Activated T-cell treated with anti-CD3 and anti-CD28 coated beads for 24 hours (primary cell): Measurements from ENCODE around the gene COX11.

Experiments
- DNase-seq: peaks from one replicate; pipeline ENCODE4 v3.0.0-alpha.2; 2020; ENCODE audit warnings: low read depth

Gene COX11, protein sequence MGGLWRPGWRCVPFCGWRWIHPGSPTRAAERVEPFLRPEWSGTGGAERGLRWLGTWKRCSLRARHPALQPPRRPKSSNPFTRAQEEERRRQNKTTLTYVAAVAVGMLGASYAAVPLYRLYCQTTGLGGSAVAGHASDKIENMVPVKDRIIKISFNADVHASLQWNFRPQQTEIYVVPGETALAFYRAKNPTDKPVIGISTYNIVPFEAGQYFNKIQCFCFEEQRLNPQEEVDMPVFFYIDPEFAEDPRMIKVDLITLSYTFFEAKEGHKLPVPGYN

DNA sequence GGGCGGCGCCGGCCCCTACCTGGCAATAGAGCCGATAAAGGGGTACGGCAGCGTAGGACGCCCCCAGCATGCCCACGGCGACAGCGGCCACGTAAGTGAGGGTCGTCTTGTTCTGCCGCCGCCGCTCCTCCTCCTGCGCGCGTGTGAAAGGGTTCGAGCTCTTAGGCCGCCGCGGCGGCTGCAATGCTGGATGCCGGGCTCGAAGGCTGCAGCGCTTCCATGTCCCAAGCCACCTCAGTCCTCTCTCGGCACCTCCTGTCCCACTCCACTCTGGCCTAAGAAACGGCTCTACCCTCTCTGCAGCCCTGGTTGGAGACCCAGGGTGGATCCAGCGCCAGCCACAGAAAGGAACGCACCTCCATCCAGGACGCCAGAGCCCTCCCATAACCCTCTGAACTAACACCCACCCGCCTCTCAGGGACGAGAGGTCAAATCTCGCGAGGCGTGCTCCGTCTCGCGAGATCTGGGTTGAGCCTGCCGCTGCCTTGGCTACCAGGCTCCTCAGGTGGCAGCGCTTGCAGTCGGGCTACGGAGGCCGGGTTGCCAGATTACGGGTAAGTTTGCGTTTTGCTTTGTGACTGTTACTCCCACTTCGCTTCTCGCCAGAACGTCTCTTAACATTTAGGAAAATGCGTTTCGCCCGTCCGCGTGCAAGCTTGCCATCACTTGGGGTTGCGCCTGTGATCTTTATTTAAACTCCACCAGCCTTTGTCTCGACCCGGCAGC is at the start of gene COX11, which contains the start of gene STXBP4:
Gene COX11 (minus strand): TSS at position 393 of the 726 bp plus-strand sequence. CDS start 8 bp downstream, at position 385.
Gene STXBP4 (plus strand): TSS at position 504 of the 726 bp plus-strand sequence. CDS start 17,455 bp downstream, outside the sequence.
- peak; percentile 91 for DNase-seq

DNA sequence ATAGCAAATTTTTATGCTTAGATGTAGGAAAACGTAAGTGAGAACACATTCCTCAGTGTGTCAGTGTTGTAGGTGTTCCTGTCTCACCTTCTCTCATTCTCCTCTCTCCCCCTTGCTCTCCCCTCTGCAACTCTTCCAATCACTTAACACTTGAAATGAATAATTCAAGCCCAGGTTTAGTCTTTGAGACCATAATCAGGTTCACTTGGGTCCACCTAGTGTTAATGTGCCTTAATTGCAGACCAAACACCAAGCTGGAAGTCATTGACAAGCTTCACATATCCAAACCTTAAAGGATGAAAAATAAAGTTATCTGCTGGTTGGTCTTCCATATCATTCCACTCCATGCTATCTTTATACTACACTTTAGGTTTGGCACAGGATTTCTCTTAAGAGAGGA is 37.1 kb upstream of the COX11 start:
- no peak for DNase-seq

DNA sequence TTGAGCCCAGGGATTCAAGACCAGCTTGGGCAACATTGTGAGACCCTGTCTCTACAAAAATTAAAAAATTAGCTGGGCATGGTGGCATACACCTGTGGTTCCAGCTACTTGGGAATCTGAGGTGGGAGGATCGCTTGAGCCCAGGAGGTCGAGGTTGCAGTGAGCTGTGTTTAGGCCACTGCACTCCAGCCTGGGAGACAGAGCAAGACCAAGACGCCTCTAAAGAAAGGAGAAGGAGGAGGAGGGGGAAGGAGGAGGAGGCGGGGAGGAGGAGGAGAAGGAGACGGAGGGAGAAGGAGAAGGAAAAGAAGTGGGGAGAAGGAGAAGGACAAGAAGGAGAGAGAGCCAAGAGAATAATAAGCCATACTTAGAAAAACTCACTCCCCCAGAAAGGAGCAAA is 36.0 kb upstream of the COX11 start:
- no peak for DNase-seq

DNA sequence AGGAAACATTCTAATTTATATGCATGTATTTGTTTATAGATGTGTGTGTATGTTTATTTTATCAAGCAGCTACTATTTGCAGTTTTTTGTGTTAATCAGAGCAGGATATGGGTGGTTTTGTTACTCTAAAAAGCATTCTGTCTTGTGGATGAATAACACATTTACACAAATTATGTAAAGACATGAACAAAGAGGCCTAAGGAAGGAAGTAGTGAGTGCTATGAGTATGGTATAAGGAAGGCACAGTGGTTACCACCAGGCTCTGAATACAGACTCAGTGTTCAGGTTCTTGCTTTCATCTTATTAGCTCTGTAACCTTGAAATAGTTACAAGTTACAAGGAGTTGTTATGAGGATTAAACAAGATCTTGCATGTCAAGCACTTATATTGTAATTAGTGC is 34.0 kb upstream of the COX11 start:
- no peak for DNase-seq

- DNase-seq, result no peak
Observed at GRCh38 chr17:54996441-54996840, 28.0 kb upstream of the COX11 start.

DNA sequence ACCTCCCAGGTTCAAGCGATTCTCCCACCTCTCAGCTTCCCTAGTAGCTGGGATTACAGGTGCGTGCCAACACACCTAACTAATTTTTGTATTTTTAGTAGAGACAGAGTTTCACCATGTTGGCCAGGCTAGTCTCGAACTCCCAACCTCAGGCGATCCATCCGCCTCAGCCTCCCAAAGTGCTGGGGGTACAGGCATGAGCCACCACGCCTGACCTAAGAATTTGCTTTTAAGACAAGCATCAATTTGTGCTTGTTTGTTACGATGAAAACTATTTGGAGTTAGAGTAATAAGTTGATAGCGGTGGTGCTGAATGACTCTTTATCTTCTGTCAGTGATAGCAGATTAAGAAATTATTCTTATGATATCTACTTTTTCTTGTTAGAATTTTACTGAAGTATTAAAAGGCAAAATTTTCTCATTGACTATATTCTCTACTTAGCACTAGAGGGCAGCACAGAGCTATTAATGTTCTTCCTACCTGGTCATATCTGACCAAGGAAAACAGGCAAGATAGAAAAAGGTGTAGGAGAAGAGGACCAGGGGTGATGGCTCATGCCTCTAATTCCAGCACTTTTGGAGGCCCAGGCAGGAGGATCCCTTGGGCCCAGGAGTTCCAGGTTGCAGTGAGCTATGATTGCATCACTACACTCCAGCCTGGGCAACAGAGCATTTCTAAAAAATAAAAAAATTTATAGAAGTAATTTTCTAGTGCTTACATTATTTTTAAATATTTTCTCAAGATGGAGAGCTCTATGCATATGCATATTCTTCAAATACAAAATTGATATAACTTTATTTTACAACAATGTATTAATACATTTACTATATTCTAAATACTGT is 24.6 kb upstream of the COX11 start:
- no peak for DNase-seq

- DNase-seq, result no peak
Observed at GRCh38 chr17:54991567-54991966, 23.1 kb upstream of the COX11 start.

DNA sequence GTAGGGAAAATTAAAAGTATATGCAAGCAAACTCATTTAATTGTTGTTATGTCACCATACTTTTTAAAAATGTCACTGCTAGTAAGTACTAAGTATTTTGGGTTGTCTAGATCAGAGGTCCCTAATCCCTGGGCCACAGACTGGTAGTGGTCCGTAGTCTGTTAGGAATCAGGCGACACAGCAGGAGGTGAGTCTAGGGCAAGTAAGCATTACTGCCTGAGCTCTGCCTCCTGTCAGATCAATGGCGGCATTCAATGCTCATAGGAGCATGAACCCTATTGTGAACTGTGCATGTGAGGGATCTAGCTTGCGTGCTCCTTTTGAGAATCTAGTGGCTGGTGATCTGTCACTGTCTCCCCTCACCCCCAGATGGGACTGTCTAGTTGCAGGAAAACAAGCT is 21.7 kb upstream of the COX11 start:
- DNase-seq, result no peak

DNA sequence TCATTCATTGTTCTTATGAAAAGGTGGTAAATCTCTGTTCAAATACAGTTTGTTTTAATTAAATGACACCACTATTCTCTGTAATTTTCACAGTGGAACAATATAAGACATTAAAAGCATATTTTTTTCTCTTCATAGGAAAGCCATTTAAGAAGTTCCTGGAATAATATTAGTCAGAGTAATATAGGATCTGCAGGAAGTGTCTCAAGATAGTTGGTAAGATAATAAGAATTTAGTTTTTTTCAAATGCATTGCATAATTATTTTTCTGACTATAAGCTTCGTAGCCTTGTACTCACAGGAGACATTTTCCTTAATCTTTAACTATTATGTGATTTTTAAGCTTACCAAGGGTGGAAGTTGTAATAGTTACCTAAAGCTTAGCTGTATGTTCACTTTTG is 17.0 kb upstream of the COX11 start:
- DNase-seq, result no peak

GRCh38 chr17:54983260-54983659 is 14.8 kb upstream of the COX11 start:
- DNase-seq, result no peak

DNA sequence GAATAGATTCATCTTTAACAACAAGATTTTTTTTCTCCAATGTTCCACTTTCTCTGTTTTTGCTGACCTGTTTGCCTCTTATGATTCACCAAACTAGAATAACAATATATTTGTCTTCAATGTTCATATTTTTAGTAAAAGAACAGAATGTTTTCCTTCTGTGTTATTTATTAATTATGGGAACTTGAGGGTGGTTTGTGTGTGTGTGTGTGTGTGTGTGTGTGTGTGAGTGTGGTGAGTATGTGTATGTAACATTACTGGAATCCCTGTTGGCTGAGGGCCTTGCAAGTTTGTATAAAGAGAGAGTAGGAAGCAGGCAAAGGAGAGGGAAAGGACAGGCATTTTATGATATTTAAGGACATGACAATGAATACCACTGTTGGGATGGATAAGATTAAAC is 13.9 kb upstream of the COX11 start:
- DNase-seq, result no peak

GRCh38 chr17:54980375-54980774 is 11.9 kb upstream of the COX11 start:
- no peak for DNase-seq

DNA sequence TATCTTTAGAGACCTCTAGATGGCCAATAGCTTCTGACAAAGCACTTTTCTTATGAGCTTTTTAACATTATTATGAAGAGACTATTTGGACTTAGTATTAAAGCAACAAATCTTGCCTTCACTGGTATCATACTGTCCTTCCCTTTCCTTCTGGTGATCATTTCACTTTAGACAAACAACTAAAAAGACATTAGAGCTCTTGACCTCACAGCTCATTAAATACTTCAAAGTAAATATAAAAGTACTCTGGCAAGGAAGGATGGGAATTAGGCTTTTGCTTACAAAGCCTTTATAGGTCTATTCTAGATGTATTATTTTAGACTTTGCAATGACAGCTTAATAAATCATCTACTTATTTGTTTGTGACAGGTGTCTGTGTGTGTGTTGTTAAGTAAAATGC is 11.2 kb upstream of the COX11 start:
- DNase-seq, result no peak

DNA sequence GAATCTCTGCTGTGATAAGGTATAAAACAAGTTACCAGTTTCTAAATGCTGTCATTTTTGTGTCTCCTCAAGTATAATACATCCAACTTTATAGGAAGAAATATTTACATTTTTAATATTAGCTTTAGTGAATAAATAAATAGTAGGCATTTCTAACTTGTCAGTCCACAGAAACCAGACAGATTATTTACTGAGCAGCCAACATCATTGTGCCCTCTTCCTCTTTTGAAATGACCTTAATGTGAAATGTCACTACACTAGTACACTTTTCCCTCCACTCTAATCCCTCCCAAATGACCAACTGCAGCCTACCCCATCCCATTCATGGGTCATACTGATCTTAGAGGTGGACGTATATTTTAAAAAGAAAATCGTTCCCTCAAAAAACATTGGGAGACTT is 9.3 kb upstream of the COX11 start:
- DNase-seq, result no peak

- no peak for DNase-seq
Observed at GRCh38 chr17:54976316-54976715, 7.9 kb upstream of the COX11 start.

DNA sequence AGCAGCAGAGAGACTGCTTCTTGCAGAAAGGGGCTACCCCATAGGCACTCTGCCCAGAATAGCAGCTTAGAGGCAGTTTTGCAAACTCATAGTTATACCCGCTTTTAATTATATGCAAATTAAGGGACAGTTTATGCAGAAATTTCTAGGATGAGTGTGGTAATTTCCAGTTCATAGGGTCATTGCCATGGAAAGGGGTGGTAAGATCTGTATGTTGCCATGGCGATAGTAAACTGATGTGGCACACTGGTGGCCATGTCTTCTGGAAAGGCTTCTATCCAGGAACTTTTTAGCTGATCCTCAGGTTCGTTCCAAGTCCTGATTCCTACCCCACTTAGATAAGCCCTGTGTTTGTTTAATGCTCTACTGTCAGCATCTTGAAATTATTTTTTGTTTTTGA is 6.3 kb upstream of the COX11 start:
- no peak for DNase-seq

DNA sequence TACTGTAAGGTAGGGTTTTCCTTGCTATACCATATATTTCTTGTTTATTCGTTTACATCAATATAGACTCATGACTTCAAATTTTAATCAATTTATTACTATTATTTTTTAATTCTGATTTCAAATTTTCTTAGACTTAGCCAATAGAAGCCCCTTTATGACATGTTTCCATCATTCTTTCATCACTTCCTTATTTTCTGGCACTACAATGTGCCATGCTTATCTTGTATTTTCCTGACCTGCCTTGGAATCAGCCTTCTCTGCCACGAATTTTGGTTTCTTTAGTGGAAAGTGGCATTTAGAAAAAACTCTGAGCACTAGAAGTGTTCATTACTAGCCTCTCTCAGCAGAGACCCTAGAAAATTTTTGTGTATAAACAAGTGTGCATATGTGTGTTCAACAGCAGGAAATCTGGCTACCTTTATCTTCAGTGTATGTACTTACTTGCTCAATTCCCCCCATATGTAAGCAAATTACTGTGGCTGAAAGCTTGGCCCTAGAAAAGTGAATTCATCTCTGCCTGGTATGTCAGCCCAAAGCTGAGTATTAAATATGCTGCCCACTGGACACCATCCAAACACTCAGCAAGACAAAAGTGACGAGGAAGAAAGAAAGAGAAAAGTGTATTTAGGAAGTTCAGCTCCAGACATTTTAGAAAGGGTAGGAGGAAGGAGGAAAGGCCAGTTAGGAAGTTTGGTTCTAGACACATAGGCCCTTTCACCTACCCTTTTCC is 4.1 kb upstream of the COX11 start:
- DNase-seq, result no peak

GRCh38 chr17:54971901-54972300 is 3.4 kb upstream of the COX11 start:
- DNase-seq, result no peak

DNA sequence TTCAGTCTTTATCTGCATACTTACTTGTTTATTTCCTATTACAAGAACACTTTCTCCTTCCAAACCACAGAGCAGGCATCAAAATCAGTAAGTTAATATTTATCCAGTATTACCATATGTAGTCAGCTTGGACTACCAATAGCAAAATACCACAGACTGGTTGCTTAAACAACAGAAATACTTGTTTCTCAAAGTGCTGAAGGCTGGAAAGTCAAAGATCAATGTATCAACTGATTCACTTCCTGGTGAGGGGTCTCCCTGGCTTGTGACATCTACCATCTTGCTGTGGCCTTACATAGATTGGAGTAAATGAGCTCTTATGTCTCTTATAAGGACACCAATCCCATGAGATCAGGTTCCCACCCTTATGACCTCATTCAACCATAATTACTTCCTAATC is 2.7 kb upstream of the COX11 start:
- DNase-seq, result no peak

DNA sequence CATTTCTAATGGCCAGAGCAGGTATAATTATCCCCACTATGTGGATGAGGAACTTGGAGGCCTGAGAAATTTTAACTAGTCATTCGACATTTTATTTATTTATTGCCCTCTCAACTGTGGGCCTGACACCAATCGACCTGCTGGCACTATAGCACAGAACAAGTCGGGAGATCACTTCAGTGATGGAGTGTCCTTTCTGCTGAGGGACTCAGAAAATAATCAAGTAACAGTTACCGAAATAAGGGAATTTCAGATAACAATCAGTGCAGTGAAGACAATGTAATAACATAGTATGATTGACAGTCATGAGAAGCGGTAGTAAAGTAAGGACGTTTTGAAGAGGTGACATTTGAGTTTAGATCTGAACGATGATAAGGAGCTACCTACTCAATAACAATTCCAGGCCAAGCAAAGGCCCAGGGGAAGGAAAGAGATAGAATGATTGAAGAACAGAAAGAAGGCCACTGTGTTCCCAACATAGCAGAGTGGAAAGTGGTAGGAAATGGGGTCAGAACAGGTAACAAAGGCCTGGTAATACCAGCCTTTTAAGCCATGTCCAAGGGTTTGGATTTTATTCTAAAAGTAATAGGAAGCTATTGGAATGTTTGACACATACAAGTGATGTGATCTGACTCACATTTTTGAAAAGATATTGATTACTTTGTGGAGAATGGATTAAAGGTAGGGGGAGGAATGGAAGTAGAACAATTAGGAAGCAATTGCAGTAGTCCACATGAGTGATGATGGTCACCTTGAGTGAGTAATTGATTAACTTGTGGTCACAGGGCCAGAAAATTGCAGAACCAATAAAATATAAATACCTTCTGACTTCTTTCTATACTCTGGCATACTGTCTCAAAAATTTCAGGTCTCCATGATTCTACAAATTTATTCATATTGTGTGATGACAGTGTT is 1.5 kb upstream of the COX11 start:
- DNase-seq, result no peak

DNA sequence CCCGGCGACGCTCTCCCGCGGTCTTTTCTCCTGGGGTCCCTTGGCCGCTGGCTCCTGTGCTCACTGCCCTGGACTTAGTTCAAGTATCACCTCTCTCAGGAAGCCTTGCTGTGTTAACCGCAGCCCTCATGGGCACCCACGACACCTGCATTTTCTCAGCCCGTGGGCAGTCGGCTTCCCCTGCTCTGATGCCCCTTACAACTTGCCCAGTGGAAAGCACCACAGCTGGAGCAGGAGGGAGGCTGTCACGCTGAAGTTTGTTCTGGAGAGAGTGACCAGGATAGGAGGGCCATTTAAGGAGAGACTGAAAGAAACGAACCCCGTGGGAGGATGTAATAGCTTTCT is 506 bp upstream of the COX11 start:
- no peak for DNase-seq
